HG03064 (cell line): Measurements from ENCODE around the gene GET4.
A peak's percentile ranks its signal among the peaks of the same experiment; 100 is the strongest.
"Not testable (repeated sequence)": the region's sequence is repeated elsewhere in the genome, so short reads cannot be mapped to it uniquely, and the experiment has no call there.

ENCODE experiments used
- ATAC-seq: cut with Tn5 transposase; IDR thresholded peaks from one replicate; pipeline ENCODE4 v1.9.1; 2021; ENCODE audit warnings: low read depth; ENCODE audit not compliant: unreplicated experiment

The GET4 gene

GRCh38 chr7:924042-924441 is 47.7 kb downstream of the GET4 start:
- ATAC-seq, result not testable (repeated sequence)

- peak; percentile 46 for ATAC-seq
These were observed 48.3 kb downstream of the GET4 start for GRCh38 chr7:924541-925231.

GRCh38 chr7:925601-926000 is 49.2 kb downstream of the GET4 start:
- ATAC-seq, result no peak

- ATAC-seq, result no peak
These were observed 50.0 kb downstream of the GET4 start for GRCh38 chr7:926061-927030.

GRCh38 chr7:927031-927671 is 50.8 kb downstream of the GET4 start:
- ATAC-seq, result no peak

- no peak for ATAC-seq
These were observed 53.0 kb downstream of the GET4 start for GRCh38 chr7:929311-929711.

GRCh38 chr7:930975-931758 is 54.8 kb downstream of the GET4 start:
- ATAC-seq, result no peak

- no peak for ATAC-seq
These were observed 55.7 kb downstream of the GET4 start for GRCh38 chr7:931871-932650.

GRCh38 chr7:932651-932975 is 56.3 kb downstream of the GET4 start:
- ATAC-seq, result no peak

GRCh38 chr7:934469-935163 is 58.3 kb downstream of the GET4 start:
- no peak for ATAC-seq

- ATAC-seq, result no peak
These were observed 59.0 kb downstream of the GET4 start for GRCh38 chr7:935164-935873.

- ATAC-seq, result no peak
These were observed 59.6 kb downstream of the GET4 start for GRCh38 chr7:935874-936385.

GRCh38 chr7:936386-937054 is 60.2 kb downstream of the GET4 start:
- ATAC-seq, result peak; percentile 65

- no peak for ATAC-seq
These were observed 61.6 kb downstream of the GET4 start for GRCh38 chr7:937856-938484.

GRCh38 chr7:938546-939185 is 62.3 kb downstream of the GET4 start:
- no peak for ATAC-seq

GRCh38 chr7:939843-940242 is 63.5 kb downstream of the GET4 start:
- no peak for ATAC-seq
